ENCODE measurements around the gene NCK2. TPM values are rescaled to one million over a fixed set of nuclear protein-coding genes. Genes with fewer than 3 reads are reported as not detected.
A peak's percentile ranks its signal among the peaks of the same experiment; 100 is the strongest.

The NCK2 gene
- total and polyA plus RNA-seq, 7 experiments from 2014 or later = 30.8 to 134 (median 105) TPM

- no peaks in the 10 kb centered on the region for H3K27me3 ChIP-seq (ENCODE audit: control insufficient read depth in 2 of 2, insufficient read depth in 2 of 2, low read length in 2 of 2)
- intact Hi-C loops (cut with micrococcal nuclease) = no loop called here
- ATAC-seq = peak; percentile 40
- H3K9me3 Mint-ChIP-seq = peaks cover 0 to 12% (median 6%) of the 10 kb centered on the region in 11 donors
- CTCF ChIA-PET = interaction anchor here (0.7 to 1.6 kb wide), 3 partner anchors 13 to 192 kb away, joined by 3 to 5 read pairs (median 3); no protein-coding TSS in a partner anchor
- POLR2A ChIA-PET = interaction anchor here (0.6 to 2.4 kb wide), 8 partner anchors 9 to 176 kb away, joined by 3 to 8 read pairs (median 4); no protein-coding TSS in a partner anchor
- H3K27ac Mint-ChIP-seq = peak overlapping the region in 7 of 9 donors; percentile 15 to 82 (median 38)
- peaks cover 0 to 27% (median 21%) of the 10 kb centered on the region in 5 donors for H3K36me3 Mint-ChIP-seq
- peaks cover 0 to 31% of the 10 kb centered on the region in 2 donors for H3K4me1 ChIP-seq (ENCODE audit: control insufficient read depth in 2 of 2, insufficient read depth in 2 of 2, low read length in 2 of 2)
- no peak overlapping the region for H3K4me3 ChIP-seq (ENCODE audit: low read length)
- no peaks in the 10 kb centered on the region for H3K27me3 Mint-ChIP-seq
- DNase-seq = peak in 1 of 9 donors; percentile 27
- H3K4me1 Mint-ChIP-seq = peaks cover 17 to 68% (median 60%) of the 10 kb centered on the region in 7 donors
- peak overlapping the region in 6 of 10 donors; percentile 3 to 77 (median 45) for H3K4me3 Mint-ChIP-seq
- H3K9me3 ChIP-seq (ENCODE audit: control insufficient read depth in 2 of 3, low read length in 3 of 3) = peaks cover 0 to under 1% (median 0%) of the 10 kb centered on the region in 3 experiments
- H3K27ac ChIP-seq (ENCODE audit: low read depth, low read length) = no peak overlapping the region
- H3K36me3 ChIP-seq (ENCODE audit: control insufficient read depth in 2 of 3, insufficient read depth in 3 of 3, low read length in 3 of 3) = no peaks in the 10 kb centered on the region
Observed at GRCh38 chr2:105906481-105906880, 161.8 kb downstream of the NCK2 start.

- ATAC-seq (no peak), DNase-seq (no peak)
- no peaks in the 10 kb centered on the region for H3K9me3 ChIP-seq (ENCODE audit: control insufficient read depth in 2 of 3, low read length in 3 of 3)
- no peaks in the 10 kb centered on the region for H3K36me3 ChIP-seq (ENCODE audit: control insufficient read depth in 2 of 3, insufficient read depth in 3 of 3, low read length in 3 of 3)
- H3K27me3 ChIP-seq (ENCODE audit: control insufficient read depth in 2 of 2, insufficient read depth in 2 of 2, low read length in 2 of 2) = no peaks in the 10 kb centered on the region
- intact Hi-C loops (cut with micrococcal nuclease) = no loop called here
- Mint-ChIP-seq H3K27me3 (no peaks in the 10 kb centered on the region), H3K4me3 (peak overlapping the region in 2 of 10 donors; percentile 39 to 66), H3K36me3 (peaks cover 0 to 25% (median 22%) of the 10 kb centered on the region in 5 donors), H3K27ac (peak overlapping the region in 5 of 9 donors; percentile 15 to 82 (median 51)), H3K9me3 (peaks cover 0 to 10% (median 4%) of the 10 kb centered on the region in 11 donors), H3K4me1 (peaks cover 21 to 69% (median 57%) of the 10 kb centered on the region in 7 donors)
- no peak overlapping the region for H3K4me3 ChIP-seq (ENCODE audit: low read length)
- POLR2A ChIA-PET = interaction anchor here (0.7 to 2.4 kb wide), 2 partner anchors 9 to 11 kb away, joined by 3 to 8 read pairs; no protein-coding TSS in a partner anchor
- peaks cover 0 to 31% of the 10 kb centered on the region in 2 donors for H3K4me1 ChIP-seq (ENCODE audit: control insufficient read depth in 2 of 2, insufficient read depth in 2 of 2, low read length in 2 of 2)
- CTCF ChIA-PET = interaction anchor here (1.3 kb wide), 1 partner anchor 11 kb away, joined by 3 read pairs; no protein-coding TSS in a partner anchor
- no peak overlapping the region for H3K27ac ChIP-seq (ENCODE audit: low read depth, low read length)
Observed at GRCh38 chr2:105907184-105907583, 162.5 kb downstream of the NCK2 start.

- H3K36me3 ChIP-seq (ENCODE audit: control insufficient read depth in 2 of 3, insufficient read depth in 3 of 3, low read length in 3 of 3) = no peaks in the 10 kb centered on the region
- peaks cover 0 to under 1% (median 0%) of the 10 kb centered on the region in 3 experiments for H3K9me3 ChIP-seq (ENCODE audit: control insufficient read depth in 2 of 3, low read length in 3 of 3)
- intact Hi-C loops (cut with micrococcal nuclease) = no loop called here
- POLR2A ChIA-PET = no interaction called here
- H3K4me1 Mint-ChIP-seq = peaks cover 17 to 53% (median 44%) of the 10 kb centered on the region in 7 donors
- CTCF ChIA-PET = no interaction called here
- ATAC-seq (no peak), DNase-seq (no peak)
- H3K27me3 Mint-ChIP-seq = no peaks in the 10 kb centered on the region
- peak overlapping the region in 1 of 10 donors; percentile 19 for H3K4me3 Mint-ChIP-seq
- peaks cover 0 to 20% of the 10 kb centered on the region in 2 donors for H3K4me1 ChIP-seq (ENCODE audit: control insufficient read depth in 2 of 2, insufficient read depth in 2 of 2, low read length in 2 of 2)
- peaks cover 2 to 20% (median 18%) of the 10 kb centered on the region in 5 donors for H3K36me3 Mint-ChIP-seq
- no peak overlapping the region for H3K27ac ChIP-seq (ENCODE audit: low read depth, low read length)
- H3K27me3 ChIP-seq (ENCODE audit: control insufficient read depth in 2 of 2, insufficient read depth in 2 of 2, low read length in 2 of 2) = no peaks in the 10 kb centered on the region
- no peak overlapping the region for H3K4me3 ChIP-seq (ENCODE audit: low read length)
- peaks cover under 1 to 11% (median 4%) of the 10 kb centered on the region in 11 donors for H3K9me3 Mint-ChIP-seq
- H3K27ac Mint-ChIP-seq = peak overlapping the region in 4 of 9 donors; percentile 1 to 58 (median 26)
Observed at GRCh38 chr2:105909215-105909614, 164.5 kb downstream of the NCK2 start.

GRCh38 chr2:105910497-105911238, 166.0 kb downstream of the NCK2 start:
- no peak overlapping the region for H3K4me3 Mint-ChIP-seq
- Histone ChIP-seq H3K27me3 (ENCODE audit: control insufficient read depth in 2 of 2, insufficient read depth in 2 of 2, low read length in 2 of 2) (no peaks in the 10 kb centered on the region), H3K4me1 (ENCODE audit: control insufficient read depth in 2 of 2, insufficient read depth in 2 of 2, low read length in 2 of 2) (peaks cover 0 to 19% of the 10 kb centered on the region in 2 donors), H3K9me3 (ENCODE audit: control insufficient read depth in 2 of 3, low read length in 3 of 3) (peaks cover 0 to 14% (median 7%) of the 10 kb centered on the region in 3 experiments), H3K27ac (ENCODE audit: low read depth, low read length) (no peak overlapping the region), H3K36me3 (ENCODE audit: control insufficient read depth in 2 of 3, insufficient read depth in 3 of 3, low read length in 3 of 3) (no peaks in the 10 kb centered on the region), H3K4me3 (ENCODE audit: low read length) (no peak overlapping the region)
- no peak for ATAC-seq
- no peak for DNase-seq
- peak overlapping the region in 1 of 9 donors; percentile 15 for H3K27ac Mint-ChIP-seq
- H3K27me3 Mint-ChIP-seq = no peaks in the 10 kb centered on the region
- peaks cover 8 to 21% (median 15%) of the 10 kb centered on the region in 11 donors for H3K9me3 Mint-ChIP-seq
- CTCF ChIA-PET = interaction anchor here (0.7 kb wide), 1 partner anchor 192 kb away, joined by 3 read pairs; no protein-coding TSS in a partner anchor
- intact Hi-C loops (cut with micrococcal nuclease) = no loop called here
- POLR2A ChIA-PET = interaction anchor here (1.0 kb wide), 1 partner anchor 181 kb away, joined by 3 read pairs; no protein-coding TSS in a partner anchor
- H3K36me3 Mint-ChIP-seq = peaks cover 13 to 28% (median 25%) of the 10 kb centered on the region in 5 donors
- H3K4me1 Mint-ChIP-seq = peaks cover 15 to 53% (median 35%) of the 10 kb centered on the region in 7 donors

GRCh38 chr2:105911425-105911824, 166.7 kb downstream of the NCK2 start:
- CTCF ChIA-PET = no interaction called here
- H3K4me3 ChIP-seq (ENCODE audit: low read length) = no peak overlapping the region
- ATAC-seq = no peak
- Mint-ChIP-seq H3K36me3 (peaks cover 18 to 28% (median 23%) of the 10 kb centered on the region in 5 donors), H3K27me3 (no peaks in the 10 kb centered on the region), H3K9me3 (peaks cover 9 to 29% (median 18%) of the 10 kb centered on the region in 11 donors), H3K27ac (peak overlapping the region in 1 of 9 donors; percentile 9), H3K4me1 (peaks cover 13 to 45% (median 27%) of the 10 kb centered on the region in 7 donors), H3K4me3 (no peak overlapping the region)
- DNase-seq = no peak
- intact Hi-C loops (cut with micrococcal nuclease) = no loop called here
- H3K36me3 ChIP-seq (ENCODE audit: control insufficient read depth in 2 of 3, insufficient read depth in 3 of 3, low read length in 3 of 3) = no peaks in the 10 kb centered on the region
- H3K27me3 ChIP-seq (ENCODE audit: control insufficient read depth in 2 of 2, insufficient read depth in 2 of 2, low read length in 2 of 2) = no peaks in the 10 kb centered on the region
- peaks cover 0 to 11% of the 10 kb centered on the region in 2 donors for H3K4me1 ChIP-seq (ENCODE audit: control insufficient read depth in 2 of 2, insufficient read depth in 2 of 2, low read length in 2 of 2)
- POLR2A ChIA-PET = no interaction called here
- H3K9me3 ChIP-seq (ENCODE audit: control insufficient read depth in 2 of 3, low read length in 3 of 3) = peaks cover 0 to 14% (median 7%) of the 10 kb centered on the region in 3 experiments
- H3K27ac ChIP-seq (ENCODE audit: low read depth, low read length) = no peak overlapping the region

GRCh38 chr2:105912081-105912480, 167.4 kb downstream of the NCK2 start:
- Mint-ChIP-seq H3K27me3 (no peaks in the 10 kb centered on the region), H3K27ac (peak overlapping the region in 2 of 9 donors; percentile 6 to 38), H3K4me3 (no peak overlapping the region), H3K4me1 (peaks cover 8 to 40% (median 22%) of the 10 kb centered on the region in 7 donors), H3K9me3 (peaks cover 9 to 35% (median 18%) of the 10 kb centered on the region in 11 donors), H3K36me3 (peaks cover 18 to 28% (median 25%) of the 10 kb centered on the region in 5 donors)
- H3K4me3 ChIP-seq (ENCODE audit: low read length) = no peak overlapping the region
- intact Hi-C loops (cut with micrococcal nuclease) = no loop called here
- ChIA-PET POLR2A (interaction anchor here (1.4 kb wide), 1 partner anchor 14 kb away, joined by 4 read pairs; no protein-coding TSS in a partner anchor), CTCF (interaction anchor here (0.6 to 0.8 kb wide), 2 partner anchors 173 to 529 kb away, joined by 3 read pairs; no protein-coding TSS in a partner anchor)
- ATAC-seq = no peak
- no peak for DNase-seq
- H3K27ac ChIP-seq (ENCODE audit: low read depth, low read length) = no peak overlapping the region
- H3K9me3 ChIP-seq (ENCODE audit: control insufficient read depth in 2 of 3, low read length in 3 of 3) = peaks cover 0 to 14% (median 7%) of the 10 kb centered on the region in 3 experiments
- H3K4me1 ChIP-seq (ENCODE audit: control insufficient read depth in 2 of 2, insufficient read depth in 2 of 2, low read length in 2 of 2) = peaks cover 0 to 6% of the 10 kb centered on the region in 2 donors
- H3K27me3 ChIP-seq (ENCODE audit: control insufficient read depth in 2 of 2, insufficient read depth in 2 of 2, low read length in 2 of 2) = no peaks in the 10 kb centered on the region
- no peaks in the 10 kb centered on the region for H3K36me3 ChIP-seq (ENCODE audit: control insufficient read depth in 2 of 3, insufficient read depth in 3 of 3, low read length in 3 of 3)
